Glutamatergic neuron (in vitro differentiated cells): Measurements from ENCODE around the gene TSHZ2. TPM values are rescaled to one million over a fixed set of nuclear protein-coding genes. Genes with fewer than 3 reads are reported as not detected.
"Not testable (repeated sequence)": the region's sequence is repeated elsewhere in the genome, so short reads cannot be mapped to it uniquely, and the experiment has no call there.

Experiments used
- DNase-seq: peaks from one replicate; pipeline ENCODE4 v3.0.0; 2022
- H3K27ac Mint-ChIP-seq: one replicate; pipeline ENCODE4 v1.8.0; 2020; ENCODE audit warnings: mild to moderate bottlenecking, mixed read lengths, inconsistent platforms; ENCODE audit not compliant: unreplicated experiment
- H3K27me3 Mint-ChIP-seq: one replicate; pipeline ENCODE4 v1.8.0; 2020; ENCODE audit warnings: mild to moderate bottlenecking, moderate library complexity, mixed read lengths, inconsistent platforms; ENCODE audit not compliant: unreplicated experiment
- H3K36me3 Mint-ChIP-seq: one replicate; pipeline ENCODE4 v1.8.0; 2020; ENCODE audit warnings: mild to moderate bottlenecking, mixed read lengths, inconsistent platforms; ENCODE audit not compliant: unreplicated experiment
- H3K4me1 Mint-ChIP-seq: one replicate; pipeline ENCODE4 v1.8.0; 2020; ENCODE audit warnings: mild to moderate bottlenecking, low read depth, mixed read lengths, inconsistent platforms; ENCODE audit not compliant: unreplicated experiment
- H3K4me3 Mint-ChIP-seq: one replicate; pipeline ENCODE4 v1.8.0; 2020; ENCODE audit warnings: mild to moderate bottlenecking, mixed read lengths, inconsistent platforms; ENCODE audit not compliant: unreplicated experiment
- H3K9me3 Mint-ChIP-seq: one replicate; pipeline ENCODE4 v1.8.0; 2020; ENCODE audit warnings: mild to moderate bottlenecking, moderate library complexity, mixed read lengths, inconsistent platforms; ENCODE audit not compliant: unreplicated experiment
- total RNA-seq: library from RNA; stranded (reverse); fragmentation: NEBNext Ultra II Directional; extraction: Animal tissue kit (Norgen Biotek cat#: 25700); gene quantifications from one replicate; pipeline ENCODE4 v1.2.1, GENCODE V29; 2021; ENCODE audit not compliant: unreplicated experiment
- TF ChIP-seq, protein P1 (sequence below): fragments of 200-600 bp; sonication (generic); IDR thresholded peaks from one replicate; pipeline ENCODE4 v1.5.0; 2021; ENCODE audit not compliant: partially characterized antibody, unreplicated experiment

The TSHZ2 gene
- total RNA-seq, 1 donor from 2014 or later = 10.0 TPM

GRCh38 chr20:53020834-53021233, 48.7 kb downstream of the TSHZ2 start:
- H3K27me3 Mint-ChIP-seq = peaks cover 4% of the 10 kb centered on the region
- TF ChIP-seq, protein P1, sequence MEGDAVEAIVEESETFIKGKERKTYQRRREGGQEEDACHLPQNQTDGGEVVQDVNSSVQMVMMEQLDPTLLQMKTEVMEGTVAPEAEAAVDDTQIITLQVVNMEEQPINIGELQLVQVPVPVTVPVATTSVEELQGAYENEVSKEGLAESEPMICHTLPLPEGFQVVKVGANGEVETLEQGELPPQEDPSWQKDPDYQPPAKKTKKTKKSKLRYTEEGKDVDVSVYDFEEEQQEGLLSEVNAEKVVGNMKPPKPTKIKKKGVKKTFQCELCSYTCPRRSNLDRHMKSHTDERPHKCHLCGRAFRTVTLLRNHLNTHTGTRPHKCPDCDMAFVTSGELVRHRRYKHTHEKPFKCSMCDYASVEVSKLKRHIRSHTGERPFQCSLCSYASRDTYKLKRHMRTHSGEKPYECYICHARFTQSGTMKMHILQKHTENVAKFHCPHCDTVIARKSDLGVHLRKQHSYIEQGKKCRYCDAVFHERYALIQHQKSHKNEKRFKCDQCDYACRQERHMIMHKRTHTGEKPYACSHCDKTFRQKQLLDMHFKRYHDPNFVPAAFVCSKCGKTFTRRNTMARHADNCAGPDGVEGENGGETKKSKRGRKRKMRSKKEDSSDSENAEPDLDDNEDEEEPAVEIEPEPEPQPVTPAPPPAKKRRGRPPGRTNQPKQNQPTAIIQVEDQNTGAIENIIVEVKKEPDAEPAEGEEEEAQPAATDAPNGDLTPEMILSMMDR = no peak
- H3K27ac Mint-ChIP-seq = no peak overlapping the region
- H3K4me3 Mint-ChIP-seq = no peak overlapping the region
- DNase-seq = no peak
- H3K4me1 Mint-ChIP-seq = no peaks in the 10 kb centered on the region
- no peaks in the 10 kb centered on the region for H3K9me3 Mint-ChIP-seq
- H3K36me3 Mint-ChIP-seq = no peaks in the 10 kb centered on the region

- no peak for DNase-seq
- Mint-ChIP-seq H3K9me3 (no peaks in the 10 kb centered on the region), H3K4me3 (no peak overlapping the region), H3K27me3 (peaks cover 2% of the 10 kb centered on the region), H3K36me3 (no peaks in the 10 kb centered on the region), H3K27ac (no peak overlapping the region), H3K4me1 (no peaks in the 10 kb centered on the region)
- TF ChIP-seq, protein P1 = no peak
These were observed 49.8 kb downstream of the TSHZ2 start for GRCh38 chr20:53021934-53022333.

GRCh38 chr20:53023732-53024520, 51.8 kb downstream of the TSHZ2 start:
- Mint-ChIP-seq H3K4me3 (no peak overlapping the region), H3K27ac (no peak overlapping the region), H3K4me1 (no peaks in the 10 kb centered on the region), H3K36me3 (no peaks in the 10 kb centered on the region), H3K9me3 (no peaks in the 10 kb centered on the region), H3K27me3 (peaks cover 2% of the 10 kb centered on the region)
- TF ChIP-seq, protein P1 = no peak
- no peak for DNase-seq

DNA sequence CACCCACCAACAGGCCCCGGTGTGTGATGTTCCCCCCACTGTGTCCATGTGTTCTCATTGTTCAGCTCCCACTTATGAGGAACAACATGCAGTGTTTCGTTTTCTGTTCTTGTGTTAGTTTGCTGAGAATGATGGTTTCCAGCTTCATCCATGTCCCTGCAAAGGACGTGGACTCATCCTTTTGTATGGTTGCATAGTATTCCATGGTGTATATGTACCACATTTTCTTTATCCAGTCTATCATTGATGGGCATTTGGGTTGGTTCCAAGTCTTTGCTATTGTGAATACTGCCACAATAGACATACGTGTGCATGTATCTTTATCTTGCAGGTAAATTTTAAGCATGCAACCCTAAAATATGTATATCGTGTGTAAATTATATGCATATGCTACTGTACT, 52.5 kb downstream of the TSHZ2 start:
- not testable (repeated sequence) for H3K27ac Mint-ChIP-seq, H3K9me3 Mint-ChIP-seq, H3K4me1 Mint-ChIP-seq

GRCh38 chr20:53027089-53027488, 54.9 kb downstream of the TSHZ2 start:
- H3K27ac Mint-ChIP-seq = no peak overlapping the region
- H3K9me3 Mint-ChIP-seq = no peaks in the 10 kb centered on the region
- TF ChIP-seq, protein P1 = no peak
- no peaks in the 10 kb centered on the region for H3K36me3 Mint-ChIP-seq
- H3K4me1 Mint-ChIP-seq = no peaks in the 10 kb centered on the region
- DNase-seq = no peak
- no peak overlapping the region for H3K4me3 Mint-ChIP-seq
- H3K27me3 Mint-ChIP-seq = no peaks in the 10 kb centered on the region

More for the DNA sequence above, 52.5 kb downstream of the TSHZ2 start:
- not testable (repeated sequence) for H3K36me3 Mint-ChIP-seq, H3K4me3 Mint-ChIP-seq, DNase-seq, H3K27me3 Mint-ChIP-seq
